ENCODE results near the gene PEDS1. TPM values are rescaled to one million over a fixed set of nuclear protein-coding genes. Genes with fewer than 3 reads are reported as not detected.

Gene PEDS1
- total and polyA plus RNA-seq, 2 of the 13 experiments (the other 11 are each of a cell fraction or from before 2014, with no cell fraction given): 30.5 to 93.9 TPM

DNA sequence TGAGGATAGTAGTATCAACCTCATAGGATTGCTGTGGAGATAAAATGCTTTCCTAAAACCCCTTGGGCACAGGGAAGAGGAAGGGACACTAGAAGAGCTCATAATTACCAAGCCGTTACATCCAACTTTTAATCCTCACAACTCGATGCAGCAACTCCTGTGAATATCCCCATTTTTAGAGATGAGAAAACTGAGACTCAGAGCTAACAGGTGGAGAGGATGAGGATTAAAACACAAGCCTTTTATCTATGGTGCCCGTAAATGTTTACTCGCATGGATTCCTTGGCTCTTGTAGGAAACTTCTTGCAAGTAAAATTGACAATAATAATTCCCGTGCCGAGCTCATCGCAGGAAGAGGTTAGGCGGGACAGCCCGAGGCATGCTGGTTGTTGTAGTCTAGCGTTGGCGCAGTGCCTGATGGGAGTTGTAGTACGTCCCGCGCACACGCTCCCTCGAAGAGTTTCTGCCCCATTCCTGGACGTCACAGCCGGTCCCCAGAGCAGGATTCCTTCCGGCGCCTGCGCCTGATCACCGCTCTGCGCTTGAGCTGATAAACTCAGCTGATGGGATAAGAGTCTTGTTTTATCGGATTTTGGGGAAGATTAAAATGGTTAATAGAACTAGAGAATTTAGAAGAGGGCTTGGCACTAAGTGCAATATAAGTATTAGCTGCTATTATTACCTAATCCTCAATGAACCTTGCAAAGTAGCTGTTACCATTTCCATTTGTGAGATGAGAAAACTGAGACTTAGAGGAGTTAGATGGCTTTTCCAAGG is 37.7 kb downstream of the PEDS1 start (continued):
- TF ChIP-seq, protein P1, sequence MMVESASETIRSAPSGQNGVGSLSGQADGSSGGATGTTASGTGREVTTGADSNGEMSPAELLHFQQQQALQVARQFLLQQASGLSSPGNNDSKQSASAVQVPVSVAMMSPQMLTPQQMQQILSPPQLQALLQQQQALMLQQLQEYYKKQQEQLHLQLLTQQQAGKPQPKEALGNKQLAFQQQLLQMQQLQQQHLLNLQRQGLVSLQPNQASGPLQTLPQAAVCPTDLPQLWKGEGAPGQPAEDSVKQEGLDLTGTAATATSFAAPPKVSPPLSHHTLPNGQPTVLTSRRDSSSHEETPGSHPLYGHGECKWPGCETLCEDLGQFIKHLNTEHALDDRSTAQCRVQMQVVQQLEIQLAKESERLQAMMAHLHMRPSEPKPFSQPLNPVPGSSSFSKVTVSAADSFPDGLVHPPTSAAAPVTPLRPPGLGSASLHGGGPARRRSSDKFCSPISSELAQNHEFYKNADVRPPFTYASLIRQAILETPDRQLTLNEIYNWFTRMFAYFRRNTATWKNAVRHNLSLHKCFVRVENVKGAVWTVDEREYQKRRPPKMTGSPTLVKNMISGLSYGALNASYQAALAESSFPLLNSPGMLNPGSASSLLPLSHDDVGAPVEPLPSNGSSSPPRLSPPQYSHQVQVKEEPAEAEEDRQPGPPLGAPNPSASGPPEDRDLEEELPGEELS (CRISPR knock-in tag; IDR thresholded peaks at IDR 0.05): peak; percentile 61; the same call in 1 of the 2 replicates
- TF ChIP-seq ZNF383 (CRISPR knock-in tag; IDR thresholded peaks at IDR 0.05; ENCODE audit: borderline replicate concordance): no peak
- peak; percentile 63; the same call in 1 of the 2 replicates for TF ChIP-seq MTA1 (CRISPR knock-in tag; IDR thresholded peaks at IDR 0.05; ENCODE audit: borderline replicate concordance)
- TF ChIP-seq HOXA3 (CRISPR knock-in tag; IDR thresholded peaks at IDR 0.05): peak; percentile 93
- TF ChIP-seq ZSCAN21 (CRISPR knock-in tag; IDR thresholded peaks at IDR 0.05; ENCODE audit: borderline replicate concordance): peak; percentile 88
- peak; percentile 58; the same call in 1 of the 2 replicates for TF ChIP-seq ZNF775 (CRISPR knock-in tag; IDR thresholded peaks at IDR 0.05; ENCODE audit: borderline replicate concordance)
- no peak for TF ChIP-seq CCAR2 (optimal IDR thresholded peaks at IDR 0.05; ENCODE audit: low read depth, low read length)
- TF ChIP-seq, protein P2, sequence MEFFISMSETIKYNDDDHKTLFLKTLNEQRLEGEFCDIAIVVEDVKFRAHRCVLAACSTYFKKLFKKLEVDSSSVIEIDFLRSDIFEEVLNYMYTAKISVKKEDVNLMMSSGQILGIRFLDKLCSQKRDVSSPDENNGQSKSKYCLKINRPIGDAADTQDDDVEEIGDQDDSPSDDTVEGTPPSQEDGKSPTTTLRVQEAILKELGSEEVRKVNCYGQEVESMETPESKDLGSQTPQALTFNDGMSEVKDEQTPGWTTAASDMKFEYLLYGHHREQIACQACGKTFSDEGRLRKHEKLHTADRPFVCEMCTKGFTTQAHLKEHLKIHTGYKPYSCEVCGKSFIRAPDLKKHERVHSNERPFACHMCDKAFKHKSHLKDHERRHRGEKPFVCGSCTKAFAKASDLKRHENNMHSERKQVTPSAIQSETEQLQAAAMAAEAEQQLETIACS (CRISPR knock-in tag; IDR thresholded peaks at IDR 0.05): no peak
- TF ChIP-seq, protein P3, sequence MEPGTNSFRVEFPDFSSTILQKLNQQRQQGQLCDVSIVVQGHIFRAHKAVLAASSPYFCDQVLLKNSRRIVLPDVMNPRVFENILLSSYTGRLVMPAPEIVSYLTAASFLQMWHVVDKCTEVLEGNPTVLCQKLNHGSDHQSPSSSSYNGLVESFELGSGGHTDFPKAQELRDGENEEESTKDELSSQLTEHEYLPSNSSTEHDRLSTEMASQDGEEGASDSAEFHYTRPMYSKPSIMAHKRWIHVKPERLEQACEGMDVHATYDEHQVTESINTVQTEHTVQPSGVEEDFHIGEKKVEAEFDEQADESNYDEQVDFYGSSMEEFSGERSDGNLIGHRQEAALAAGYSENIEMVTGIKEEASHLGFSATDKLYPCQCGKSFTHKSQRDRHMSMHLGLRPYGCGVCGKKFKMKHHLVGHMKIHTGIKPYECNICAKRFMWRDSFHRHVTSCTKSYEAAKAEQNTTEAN (CRISPR knock-in tag; conservative IDR thresholded peaks at IDR 0.05): 0 out of 2 replicates have a peak, but pooled peaks have one; percentile 54
- TF ChIP-seq, protein P4, sequence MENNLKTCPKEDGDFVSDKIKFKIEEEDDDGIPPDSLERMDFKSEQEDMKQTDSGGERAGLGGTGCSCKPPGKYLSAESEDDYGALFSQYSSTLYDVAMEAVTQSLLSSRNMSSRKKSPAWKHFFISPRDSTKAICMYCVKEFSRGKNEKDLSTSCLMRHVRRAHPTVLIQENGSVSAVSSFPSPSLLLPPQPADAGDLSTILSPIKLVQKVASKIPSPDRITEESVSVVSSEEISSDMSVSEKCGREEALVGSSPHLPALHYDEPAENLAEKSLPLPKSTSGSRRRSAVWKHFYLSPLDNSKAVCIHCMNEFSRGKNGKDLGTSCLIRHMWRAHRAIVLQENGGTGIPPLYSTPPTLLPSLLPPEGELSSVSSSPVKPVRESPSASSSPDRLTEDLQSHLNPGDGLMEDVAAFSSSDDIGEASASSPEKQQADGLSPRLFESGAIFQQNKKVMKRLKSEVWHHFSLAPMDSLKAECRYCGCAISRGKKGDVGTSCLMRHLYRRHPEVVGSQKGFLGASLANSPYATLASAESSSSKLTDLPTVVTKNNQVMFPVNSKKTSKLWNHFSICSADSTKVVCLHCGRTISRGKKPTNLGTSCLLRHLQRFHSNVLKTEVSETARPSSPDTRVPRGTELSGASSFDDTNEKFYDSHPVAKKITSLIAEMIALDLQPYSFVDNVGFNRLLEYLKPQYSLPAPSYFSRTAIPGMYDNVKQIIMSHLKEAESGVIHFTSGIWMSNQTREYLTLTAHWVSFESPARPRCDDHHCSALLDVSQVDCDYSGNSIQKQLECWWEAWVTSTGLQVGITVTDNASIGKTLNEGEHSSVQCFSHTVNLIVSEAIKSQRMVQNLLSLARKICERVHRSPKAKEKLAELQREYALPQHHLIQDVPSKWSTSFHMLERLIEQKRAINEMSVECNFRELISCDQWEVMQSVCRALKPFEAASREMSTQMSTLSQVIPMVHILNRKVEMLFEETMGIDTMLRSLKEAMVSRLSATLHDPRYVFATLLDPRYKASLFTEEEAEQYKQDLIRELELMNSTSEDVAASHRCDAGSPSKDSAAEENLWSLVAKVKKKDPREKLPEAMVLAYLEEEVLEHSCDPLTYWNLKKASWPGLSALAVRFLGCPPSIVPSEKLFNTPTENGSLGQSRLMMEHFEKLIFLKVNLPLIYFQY (CRISPR knock-in tag; IDR thresholded peaks at IDR 0.05; ENCODE audit: borderline replicate concordance): peak; percentile 50
- TF ChIP-seq ZNF253 (CRISPR knock-in tag; IDR thresholded peaks at IDR 0.05; ENCODE audit: borderline replicate concordance): peak; percentile 67; the same call in 1 of the 2 replicates
- peak; percentile 66; the same call in 1 of the 2 replicates for TF ChIP-seq ELF3 (CRISPR knock-in tag; IDR thresholded peaks at IDR 0.05)
- 0 out of 2 replicates have a peak, but pooled peaks have one; percentile 55 for TF ChIP-seq BRCA1 (CRISPR knock-in tag; IDR thresholded peaks at IDR 0.05)
- TF ChIP-seq SMARCC2 (IDR thresholded peaks at IDR 0.05): no peak
- TF ChIP-seq RFX3 (CRISPR knock-in tag; IDR thresholded peaks at IDR 0.05): peak; percentile 41; the same call in 1 of the 2 replicates
- TF ChIP-seq ZNF556 (CRISPR knock-in tag; IDR thresholded peaks at IDR 0.05; ENCODE audit: borderline replicate concordance): no peak
- TF ChIP-seq SP2 (CRISPR knock-in tag; IDR thresholded peaks at IDR 0.05): peak; percentile 72
- TF ChIP-seq MAFG (CRISPR knock-in tag; IDR thresholded peaks at IDR 0.05): no peak
- peak; percentile 74 for TF ChIP-seq CHD2 (IDR thresholded peaks at IDR 0.05; ENCODE audit: low read depth, low read length)

Measured in HepG2 (cell line).